H1 (cell line): Measurements from ENCODE around the gene SGMS1. TPM values are rescaled to one million over a fixed set of nuclear protein-coding genes. Genes with fewer than 3 reads are reported as not detected.

Experiments
- CREB1 ChIP-seq: IDR thresholded peaks from 2 replicates; pipeline ENCODE4 v1.6.1; 2012; ENCODE audit warnings: inconsistent platforms
- KDM1A ChIP-seq: fragments of 200-600, 300-600 bp; sonication (generic); IDR thresholded peaks from 2 replicates; pipeline ENCODE4 v1.7.1; 2016; ENCODE audit warnings: mild to moderate bottlenecking, low read length, borderline replicate concordance
- KDM4A ChIP-seq: IDR thresholded peaks from one replicate; pipeline ENCODE4 v1.7.1; 2012; ENCODE audit warnings: low read depth, mild to moderate bottlenecking, moderate library complexity, low read length, inconsistent platforms; ENCODE audit not compliant: severe bottlenecking
- SIRT6 ChIP-seq: IDR thresholded peaks from one replicate; pipeline ENCODE4 v1.7.1; 2012; ENCODE audit warnings: low read length, inconsistent platforms
- TBP ChIP-seq: IDR thresholded peaks from 2 replicates; pipeline ENCODE4 v1.6.1; 2011; ENCODE audit warnings: low read depth, low read length, improper control_type of control experiment
- TEAD4 ChIP-seq: IDR thresholded peaks from 2 replicates; pipeline ENCODE4 v1.6.1; 2012; ENCODE audit warnings: low read depth, low read length, inconsistent platforms, mixed read lengths
- polyA plus RNA-seq, 7 experiments: library from polyadenylated mRNA; depleted of rRNA in 3 of 7; stranded (reverse) in 5 of 7; unstranded in 2 of 7; fragments of >200 nt in 5 of 7; fragments of 200-250 nt in 2 of 7; gene quantifications; 1 replicate in 5 of 7; 2 replicates in 1 of 7; 4 replicates in 1 of 7; pipeline versions ENCODE4 v1.2.1 to v1.2.3, GENCODE V29; 2011 to 2013; ENCODE audit warnings: missing spikeins in 2 of 7, mixed read lengths in 2 of 7
- total RNA-seq: library from RNA; stranded (reverse); fragmentation: NEBNext Ultra II Directional; extraction: Animal tissue kit (Norgen Biotek cat#: 25700); gene quantifications from 2 replicates; pipeline ENCODE4 v1.2.1, GENCODE V29; 2021

The SGMS1 gene
- total and polyA plus RNA-seq, 2 of the 8 experiments (the other 6 are each of a cell fraction or from before 2014, with no cell fraction given): 6.0 to 15.6 TPM

GRCh38 chr10:50456719-50457118 lies 167.0 kb downstream of the SGMS1 start (continued):
- no peak for TF ChIP-seq TBP
- TF ChIP-seq SIRT6: no peak
- no peak for TF ChIP-seq KDM4A
- TF ChIP-seq TEAD4: no peak
- TF ChIP-seq CREB1: no peak
- no peak for TF ChIP-seq KDM1A
